NCI-H128 (cell line): ENCODE measurements around the gene FAM118B.
"Not testable (repeated sequence)": the region's sequence is repeated elsewhere in the genome, so short reads cannot be mapped to it uniquely, and the experiment has no call there.

ENCODE experiments used
- DNase-seq: peaks from one replicate; lab custom pipeline; 2025; ENCODE audit not compliant: unreplicated experiment; lab: John Stamatoyannopoulos, UW

Gene FAM118B

GRCh38 chr11:126216526-126217305 is 5.1 kb downstream of the FAM118B start:
- no peak for DNase-seq

- no peak for DNase-seq
Measured at GRCh38 chr11:126217491-126217890, 5.9 kb downstream of the FAM118B start.

- no peak for DNase-seq
Measured at GRCh38 chr11:126219547-126219946, 8.0 kb downstream of the FAM118B start.

GRCh38 chr11:126224647-126225294 is 13.2 kb downstream of the FAM118B start:
- DNase-seq = no peak

GRCh38 chr11:126225295-126225665 is 13.7 kb downstream of the FAM118B start:
- no peak for DNase-seq

- DNase-seq = no peak
Measured at GRCh38 chr11:126226334-126227084, 14.9 kb downstream of the FAM118B start.

GRCh38 chr11:126229858-126230540 is 18.4 kb downstream of the FAM118B start:
- no peak for DNase-seq

- no peak for DNase-seq
Measured at GRCh38 chr11:126231725-126232459, 20.3 kb downstream of the FAM118B start.

GRCh38 chr11:126232683-126233082 is 21.1 kb downstream of the FAM118B start:
- no peak for DNase-seq

GRCh38 chr11:126233391-126233790 is 21.8 kb downstream of the FAM118B start:
- no peak for DNase-seq

GRCh38 chr11:126246636-126247035 is 35.1 kb downstream of the FAM118B start:
- DNase-seq = no peak

- DNase-seq = no peak
Measured at GRCh38 chr11:126253265-126253664, 41.7 kb downstream of the FAM118B start.

- DNase-seq = no peak
Measured at GRCh38 chr11:126254819-126255218, 43.2 kb downstream of the FAM118B start.

- DNase-seq = not testable (repeated sequence)
Measured at GRCh38 chr11:126255507-126255906, 43.9 kb downstream of the FAM118B start.

- DNase-seq = no peak
Measured at GRCh38 chr11:126256216-126256615, 44.6 kb downstream of the FAM118B start.

- DNase-seq = no peak
Measured at GRCh38 chr11:126257144-126257543, 45.6 kb downstream of the FAM118B start.

GRCh38 chr11:126257764-126258163 is 46.2 kb downstream of the FAM118B start:
- DNase-seq = no peak

GRCh38 chr11:126262216-126262615 is 50.6 kb downstream of the FAM118B start:
- DNase-seq = no peak

GRCh38 chr11:126263489-126263888 is 51.9 kb downstream of the FAM118B start:
- no peak for DNase-seq

GRCh38 chr11:126265811-126266210 is 54.2 kb downstream of the FAM118B start:
- DNase-seq = no peak

GRCh38 chr11:126267650-126268049 is 56.1 kb downstream of the FAM118B start:
- DNase-seq = no peak
